Ovary (tissue), 3 donors: ENCODE results near the gene SRC.

ENCODE experiments used
- EP300 ChIP-seq: sonication (generic); formaldehyde crosslinking; IDR thresholded peaks from one replicate; pipeline ENCODE4 v1.6.1; 2017; ENCODE audit warnings: antibody characterized with exemption
- TF ChIP-seq, protein P1 (sequence below), 3 donors: fragments of 450-650 bp in 2 of 3; fragments of 200-600 bp in 1 of 3; IDR thresholded peaks; one replicate each; pipeline versions ENCODE4 v1.5.1 to v1.8.0; 2016 to 2022; ENCODE audit warnings: antibody characterized with exemption in 3 of 3, mild to moderate bottlenecking in 1 of 3
- donor health status: DM: no; HTN: no; CAD: no.

DNA sequence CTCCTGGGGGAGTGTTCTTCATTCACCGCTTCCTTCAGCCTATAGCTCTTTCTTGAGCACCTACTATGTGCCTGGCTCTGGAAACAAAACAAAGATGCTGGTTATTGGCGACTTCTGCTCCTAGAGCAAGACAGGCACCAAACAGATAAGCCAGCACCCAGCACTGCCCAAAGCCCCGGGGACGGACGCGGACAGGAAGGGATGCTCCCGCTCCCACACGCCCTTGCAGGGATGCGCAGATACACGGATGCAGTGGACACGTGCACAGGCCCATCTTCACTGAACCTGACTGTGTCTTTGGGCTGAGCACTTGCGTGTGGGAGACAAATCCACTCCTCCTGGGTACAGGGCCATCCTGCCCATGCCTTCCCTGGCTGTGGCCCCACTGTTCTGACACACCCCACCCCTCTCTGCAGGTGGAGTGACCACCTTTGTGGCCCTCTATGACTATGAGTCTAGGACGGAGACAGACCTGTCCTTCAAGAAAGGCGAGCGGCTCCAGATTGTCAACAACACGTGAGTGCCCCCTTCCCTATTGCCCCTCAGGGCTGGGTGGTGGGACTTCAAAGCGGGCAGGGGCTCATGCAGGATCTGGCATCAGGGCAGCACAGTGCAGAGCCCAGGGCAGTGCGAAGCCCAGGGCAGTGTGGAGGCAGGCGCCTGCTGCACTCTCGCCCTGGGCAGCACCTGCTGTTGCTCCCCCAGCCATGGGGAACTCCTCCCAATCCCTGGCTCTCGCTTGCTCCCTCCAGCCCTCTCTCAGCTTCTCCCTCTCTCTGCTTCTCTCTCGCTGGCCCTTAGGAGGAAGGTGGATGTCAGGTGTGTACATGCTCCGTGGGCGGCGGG, 39.9 kb downstream of the SRC start:
- TF ChIP-seq, protein P1, sequence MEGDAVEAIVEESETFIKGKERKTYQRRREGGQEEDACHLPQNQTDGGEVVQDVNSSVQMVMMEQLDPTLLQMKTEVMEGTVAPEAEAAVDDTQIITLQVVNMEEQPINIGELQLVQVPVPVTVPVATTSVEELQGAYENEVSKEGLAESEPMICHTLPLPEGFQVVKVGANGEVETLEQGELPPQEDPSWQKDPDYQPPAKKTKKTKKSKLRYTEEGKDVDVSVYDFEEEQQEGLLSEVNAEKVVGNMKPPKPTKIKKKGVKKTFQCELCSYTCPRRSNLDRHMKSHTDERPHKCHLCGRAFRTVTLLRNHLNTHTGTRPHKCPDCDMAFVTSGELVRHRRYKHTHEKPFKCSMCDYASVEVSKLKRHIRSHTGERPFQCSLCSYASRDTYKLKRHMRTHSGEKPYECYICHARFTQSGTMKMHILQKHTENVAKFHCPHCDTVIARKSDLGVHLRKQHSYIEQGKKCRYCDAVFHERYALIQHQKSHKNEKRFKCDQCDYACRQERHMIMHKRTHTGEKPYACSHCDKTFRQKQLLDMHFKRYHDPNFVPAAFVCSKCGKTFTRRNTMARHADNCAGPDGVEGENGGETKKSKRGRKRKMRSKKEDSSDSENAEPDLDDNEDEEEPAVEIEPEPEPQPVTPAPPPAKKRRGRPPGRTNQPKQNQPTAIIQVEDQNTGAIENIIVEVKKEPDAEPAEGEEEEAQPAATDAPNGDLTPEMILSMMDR (IDR thresholded peaks at IDR 0.05) = no peak
- TF ChIP-seq EP300 = no peak
